ENCODE data around the gene TMEFF2.

TMEFF2 gene

DNA sequence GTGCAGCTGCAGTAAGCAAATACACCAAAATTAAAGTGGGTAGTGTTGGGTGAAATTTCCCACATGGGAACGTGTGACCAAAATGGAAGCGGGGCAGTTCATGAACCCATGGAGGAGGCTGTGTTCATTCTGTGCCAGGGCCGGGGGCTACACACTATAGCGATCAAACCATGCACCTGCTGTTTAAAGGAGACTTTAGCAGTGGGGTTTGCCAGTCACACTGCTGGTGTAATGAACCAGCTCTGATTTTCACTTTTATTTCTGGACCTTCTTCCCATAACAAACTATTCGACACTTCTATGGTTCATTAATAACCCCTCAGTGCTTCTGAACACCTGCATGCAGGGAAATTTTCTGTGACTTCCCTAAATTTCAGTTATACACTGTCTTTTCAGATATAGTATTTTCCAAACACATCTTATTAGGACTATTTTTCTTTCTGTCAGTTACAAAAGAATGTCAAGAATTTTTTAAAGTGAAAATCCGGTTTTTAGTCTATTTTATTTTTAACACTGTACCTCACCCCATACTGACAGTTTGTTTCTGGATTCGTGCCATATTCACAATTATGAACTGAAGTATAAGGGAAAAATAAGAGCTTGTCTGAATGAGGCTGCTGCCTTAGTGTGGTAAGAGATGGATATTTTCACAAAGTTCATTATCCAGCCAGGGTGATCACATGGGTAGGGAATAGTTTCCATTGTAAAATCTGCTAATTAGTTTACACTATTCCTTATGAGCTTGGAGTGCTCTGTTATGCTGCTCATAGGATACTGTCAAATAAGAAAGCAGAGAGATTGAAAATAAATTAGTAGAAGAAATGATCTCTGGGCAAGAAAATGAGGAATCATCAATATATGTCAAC lies 236.5 kb downstream of the TMEFF2 start:
- no peak for DNase-seq

DNA sequence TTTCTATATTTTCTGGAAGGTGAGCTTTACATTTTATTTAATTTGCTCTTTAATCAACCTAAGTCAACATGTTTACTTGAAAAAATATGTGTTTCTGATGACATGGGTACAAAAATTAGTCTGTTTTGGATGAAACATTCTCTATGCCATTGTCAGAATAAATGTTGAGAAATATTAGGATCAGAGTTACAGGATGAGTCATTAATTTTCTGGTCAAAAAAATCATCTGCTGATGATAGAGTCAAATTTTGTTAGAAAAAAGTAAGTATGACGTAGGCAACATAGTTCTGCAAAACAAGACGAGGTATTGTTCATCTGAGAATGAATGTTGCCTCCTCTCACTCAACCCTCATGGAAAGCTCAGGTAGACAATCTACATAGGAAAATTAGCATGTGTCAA lies 240.3 kb downstream of the TMEFF2 start:
- DNase-seq: no peak

GRCh38 chr2:191952515-191953270 lies 242.0 kb downstream of the TMEFF2 start:
- DNase-seq: no peak

- DNase-seq: no peak
Observed at GRCh38 chr2:191951832-191952231, 242.9 kb downstream of the TMEFF2 start.

DNA sequence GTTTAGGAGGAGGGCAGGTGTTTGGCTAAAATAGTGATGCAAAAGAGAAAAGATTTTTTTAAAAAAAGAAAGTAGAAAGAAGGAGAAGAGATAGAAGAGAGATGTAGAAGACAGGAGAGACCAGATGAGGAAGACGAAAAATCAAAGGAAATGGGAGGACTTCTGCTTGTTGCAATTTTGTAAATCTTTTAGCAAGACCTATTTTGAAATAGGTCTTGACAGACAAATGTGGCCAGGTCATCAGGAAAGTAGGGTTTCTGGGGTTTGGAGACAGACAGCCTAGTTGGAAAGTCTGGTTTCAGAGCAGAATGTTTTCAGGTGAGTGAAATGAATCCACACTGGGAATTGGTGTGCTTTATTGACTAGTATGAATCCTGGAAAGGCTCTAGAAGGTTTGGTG lies 243.4 kb downstream of the TMEFF2 start:
- no peak for DNase-seq

DNA sequence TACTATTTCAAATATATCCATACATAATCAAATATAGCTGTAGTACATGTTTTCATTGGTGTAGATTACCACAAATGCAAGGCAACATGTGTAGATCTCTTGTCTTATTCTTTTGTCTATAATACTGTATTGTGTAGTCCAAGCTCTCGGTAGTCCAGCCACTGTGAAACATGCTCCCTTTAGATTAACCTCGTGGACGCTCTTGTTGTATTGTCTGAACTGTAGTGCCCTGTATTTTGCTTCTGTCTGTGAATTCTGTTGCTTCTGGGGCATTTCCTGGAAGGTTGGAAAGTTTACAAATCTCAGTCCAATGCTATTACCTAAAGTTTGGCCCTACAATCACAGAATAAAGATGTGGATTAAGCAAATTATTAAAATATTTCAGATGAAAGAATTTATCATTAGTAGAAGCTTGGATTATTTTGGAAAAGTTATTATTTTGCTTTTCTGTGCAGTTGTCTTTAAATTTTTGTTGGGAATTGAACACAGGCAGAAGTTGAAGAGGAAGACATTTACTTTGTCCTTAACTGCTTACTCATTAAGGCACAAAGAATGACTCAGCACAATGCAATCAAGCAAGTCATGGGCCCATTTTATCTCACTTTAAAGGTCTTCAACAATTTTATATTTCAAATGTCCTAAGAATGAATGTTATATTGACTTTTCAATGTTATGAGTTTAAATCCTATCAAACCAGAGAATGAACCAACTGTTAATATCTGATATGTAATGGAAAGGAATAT lies 244.4 kb downstream of the TMEFF2 start:
- DNase-seq: no peak

GRCh38 chr2:191947235-191947634 lies 247.5 kb downstream of the TMEFF2 start:
- DNase-seq: no peak

DNA sequence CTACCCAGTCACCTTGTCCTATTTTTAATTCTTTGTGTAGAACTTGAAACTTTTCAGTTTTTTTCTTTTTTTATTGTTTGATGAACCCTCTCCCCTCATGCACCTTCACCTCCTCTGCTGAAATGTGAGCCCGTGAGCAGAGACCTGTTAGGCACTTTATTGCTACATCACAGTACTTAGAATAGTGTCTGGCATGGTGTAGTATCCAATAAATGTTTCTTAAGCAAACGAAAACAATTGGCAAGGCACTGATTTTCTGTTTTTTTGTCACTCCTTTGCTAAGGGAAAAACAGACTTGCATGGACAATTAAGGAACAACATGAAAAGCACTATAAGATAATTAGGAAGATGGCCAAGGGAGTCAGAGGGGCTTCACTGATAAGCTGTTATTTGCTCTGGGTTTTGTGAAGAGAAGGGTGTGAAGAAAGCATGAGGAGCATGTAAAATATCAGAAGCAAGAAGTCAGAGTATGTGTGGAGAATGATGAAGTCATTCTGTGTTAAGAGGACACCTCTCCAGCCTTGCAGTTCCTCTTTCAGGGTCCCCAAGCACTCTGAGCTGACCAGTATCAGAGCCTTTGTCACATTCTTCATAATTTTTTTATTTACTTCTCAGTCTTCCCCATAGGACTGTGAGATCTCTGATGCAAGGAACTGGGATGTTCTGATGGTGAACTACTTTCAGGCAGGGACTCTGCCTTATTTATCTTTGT lies 248.1 kb downstream of the TMEFF2 start:
- no peak for DNase-seq

GRCh38 chr2:191945623-191946022 lies 249.1 kb downstream of the TMEFF2 start:
- no peak for DNase-seq

DNA sequence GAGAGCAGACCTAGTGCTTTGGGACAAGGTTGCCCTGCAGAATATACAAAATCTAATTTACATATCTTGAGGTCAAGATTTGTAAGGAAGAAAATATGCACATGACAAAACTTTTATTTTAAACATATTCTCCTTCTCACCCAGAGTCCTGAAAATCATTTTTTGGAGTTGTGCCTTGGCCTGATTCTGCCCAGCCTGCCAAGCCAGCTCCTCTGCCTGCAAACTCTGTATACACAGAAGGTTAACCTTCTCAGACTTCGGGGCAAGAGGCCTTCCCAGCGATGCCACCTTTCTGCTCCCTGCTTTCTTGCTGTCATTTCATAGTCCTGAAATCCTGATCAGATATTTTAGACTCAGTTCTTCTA lies 252.0 kb downstream of the TMEFF2 start:
- DNase-seq: no peak

- DNase-seq: peak; percentile 58
Observed at GRCh38 chr2:191942090-191942738, 252.5 kb downstream of the TMEFF2 start.

DNA sequence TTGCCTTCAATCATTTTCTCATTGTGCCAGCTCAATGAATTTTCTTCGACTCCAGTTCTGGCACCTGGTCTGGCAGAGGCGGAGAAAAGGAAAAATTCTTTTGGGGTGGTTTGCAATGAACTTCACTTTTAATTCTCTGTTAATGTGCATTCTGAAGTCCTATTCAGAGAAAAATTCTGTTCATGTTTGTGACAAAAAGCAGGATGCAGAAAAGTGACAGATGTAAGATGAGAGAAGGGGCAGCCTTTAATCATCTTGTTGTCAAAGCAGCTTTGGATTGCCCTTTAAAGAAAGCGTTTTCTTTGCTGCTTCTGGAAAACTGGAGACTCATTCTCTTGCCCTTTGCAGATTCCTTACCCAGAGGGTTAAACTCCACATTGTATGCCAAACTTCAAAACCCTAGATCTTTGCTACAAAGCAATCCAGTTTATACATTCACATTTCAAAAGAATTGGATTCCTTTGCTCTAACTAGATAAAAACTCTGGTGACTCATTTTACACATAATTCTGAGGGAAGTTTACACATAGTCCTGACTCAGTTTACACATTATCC lies 253.3 kb downstream of the TMEFF2 start:
- peak; percentile 48 for DNase-seq

DNA sequence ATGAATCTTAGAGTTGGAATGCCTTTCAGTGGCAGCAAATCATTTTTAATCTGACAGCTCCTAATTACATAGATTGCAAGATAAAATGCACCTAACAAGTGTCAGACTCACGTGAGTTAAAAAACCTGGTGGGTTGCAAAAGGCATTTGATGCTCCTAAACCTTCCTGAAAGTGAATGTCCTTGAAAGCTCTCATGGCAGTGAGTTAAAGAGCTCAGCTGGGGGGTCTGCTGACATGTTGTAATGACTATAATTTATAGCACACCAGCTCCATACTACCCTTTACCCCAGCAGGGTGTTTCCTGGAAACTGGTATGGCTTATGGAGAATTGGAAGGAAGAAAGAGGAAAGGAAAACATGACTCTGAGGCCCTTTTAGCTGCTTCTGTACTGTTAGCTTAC lies 256.0 kb downstream of the TMEFF2 start:
- DNase-seq: peak; percentile 21

- peak; percentile 33 for DNase-seq
Observed at GRCh38 chr2:191936882-191937405, 257.8 kb downstream of the TMEFF2 start.

GRCh38 chr2:191935247-191935646 lies 259.5 kb downstream of the TMEFF2 start:
- DNase-seq: peak; percentile 88

GRCh38 chr2:191933307-191934105 lies 261.2 kb downstream of the TMEFF2 start:
- peak; percentile 71 for DNase-seq

- no peak for DNase-seq
Observed at GRCh38 chr2:191932286-191932685, 262.4 kb downstream of the TMEFF2 start.

GRCh38 chr2:191931329-191931728 lies 263.4 kb downstream of the TMEFF2 start:
- no peak for DNase-seq

DNA sequence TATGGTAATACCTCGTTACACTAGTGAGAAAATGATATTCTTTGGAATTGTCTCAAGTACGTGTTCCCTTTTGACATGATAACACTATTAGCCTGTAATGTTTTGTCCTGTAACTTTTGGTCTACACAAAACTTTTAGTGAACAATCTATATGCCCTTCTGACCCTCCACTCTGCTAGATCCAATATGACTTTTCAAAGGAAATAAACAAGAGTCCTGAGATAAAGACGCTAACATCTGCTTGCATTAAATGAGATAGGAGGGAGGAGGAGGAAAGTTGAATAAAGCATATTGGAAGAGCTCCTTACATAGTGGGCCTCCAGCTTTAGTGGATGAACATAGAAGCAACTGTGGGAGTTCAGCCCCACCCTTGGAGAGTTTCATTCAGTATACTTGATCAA lies 264.5 kb downstream of the TMEFF2 start:
- DNase-seq: no peak

GRCh38 chr2:191929288-191929687 lies 265.4 kb downstream of the TMEFF2 start:
- no peak for DNase-seq

- no peak for DNase-seq
Observed at GRCh38 chr2:191927991-191928390, 266.7 kb downstream of the TMEFF2 start.
